ENCODE data around the gene MYMX.
"Not testable (repeated sequence)": the region's sequence is repeated elsewhere in the genome, so short reads cannot be mapped to it uniquely, and the experiment has no call there.

MYMX gene

DNA sequence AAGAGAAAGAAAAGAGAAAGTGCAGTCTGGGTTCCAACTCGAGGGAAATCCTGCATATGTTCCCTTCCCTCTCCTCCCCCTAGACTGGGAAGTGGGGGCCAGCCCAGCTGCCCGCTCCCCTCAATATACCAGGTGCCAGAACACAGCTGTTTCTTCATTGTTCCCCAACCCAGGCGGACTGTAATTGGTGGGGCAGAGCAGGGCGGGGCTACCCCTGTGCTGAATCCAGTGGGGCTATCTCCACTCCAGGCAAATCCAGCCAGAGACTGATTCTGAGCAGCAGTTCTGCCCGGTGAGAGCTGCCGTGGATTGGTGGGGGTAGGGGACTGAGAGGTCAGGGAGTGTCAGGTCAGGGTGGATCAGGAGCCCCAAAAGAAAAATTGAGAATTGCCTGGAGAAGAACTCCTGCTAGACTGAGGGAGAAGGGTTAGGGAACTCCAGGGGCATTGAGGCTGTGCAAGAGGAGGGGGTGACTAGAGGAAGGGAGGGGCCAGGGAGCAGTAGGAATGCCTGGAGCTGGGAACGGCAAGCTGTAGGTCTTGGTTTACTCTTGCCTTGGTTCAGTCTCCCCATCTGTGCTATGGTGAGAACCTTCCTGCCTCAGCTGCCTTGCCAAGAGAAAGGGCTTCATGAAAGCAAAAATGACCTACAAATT, at the start of gene MYMX:
Gene MYMX, plus strand, starts transcription at position 250 of the 655 bp plus-strand sequence. CDS start 546 bp downstream, outside the sequence.
- DNase-seq: peak; percentile 9

DNA sequence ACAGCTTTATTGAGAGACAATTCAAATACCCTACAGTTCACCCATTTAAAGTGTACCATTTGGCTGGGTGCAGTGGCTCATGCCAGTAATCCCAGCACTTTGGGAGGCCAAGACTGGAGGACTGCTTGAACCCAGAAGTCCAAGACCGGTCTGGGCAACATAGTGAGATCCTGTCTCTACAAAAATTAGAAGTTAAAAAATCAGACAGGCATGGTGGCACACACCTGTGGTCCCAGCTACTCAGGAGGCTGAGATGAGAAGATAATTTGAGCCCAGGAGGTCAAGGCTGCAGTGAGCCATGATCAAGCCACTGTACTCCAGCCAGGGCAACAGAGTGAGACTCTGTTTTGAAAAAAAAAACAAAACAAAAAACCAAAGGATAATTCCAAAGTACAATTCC, 49.2 kb upstream of the MYMX start:
- DNase-seq: no peak

DNA sequence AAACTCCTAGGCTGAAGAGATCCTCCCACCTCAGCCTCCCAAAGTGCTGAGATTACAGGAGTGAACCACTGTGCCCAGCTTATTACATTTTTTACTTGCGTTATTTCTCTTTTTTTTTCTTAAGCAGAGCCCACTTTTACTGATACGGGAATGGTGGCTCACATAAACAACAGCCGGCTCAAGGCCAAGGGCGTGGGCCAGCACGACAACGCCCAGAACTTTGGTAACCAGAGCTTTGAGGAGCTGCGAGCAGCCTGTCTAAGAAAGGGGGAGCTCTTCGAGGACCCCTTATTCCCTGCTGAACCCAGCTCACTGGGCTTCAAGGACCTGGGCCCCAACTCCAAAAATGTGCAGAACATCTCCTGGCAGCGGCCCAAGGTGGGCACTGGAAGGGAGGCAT, 47.6 kb upstream of the MYMX start:
- DNase-seq: no peak

DNA sequence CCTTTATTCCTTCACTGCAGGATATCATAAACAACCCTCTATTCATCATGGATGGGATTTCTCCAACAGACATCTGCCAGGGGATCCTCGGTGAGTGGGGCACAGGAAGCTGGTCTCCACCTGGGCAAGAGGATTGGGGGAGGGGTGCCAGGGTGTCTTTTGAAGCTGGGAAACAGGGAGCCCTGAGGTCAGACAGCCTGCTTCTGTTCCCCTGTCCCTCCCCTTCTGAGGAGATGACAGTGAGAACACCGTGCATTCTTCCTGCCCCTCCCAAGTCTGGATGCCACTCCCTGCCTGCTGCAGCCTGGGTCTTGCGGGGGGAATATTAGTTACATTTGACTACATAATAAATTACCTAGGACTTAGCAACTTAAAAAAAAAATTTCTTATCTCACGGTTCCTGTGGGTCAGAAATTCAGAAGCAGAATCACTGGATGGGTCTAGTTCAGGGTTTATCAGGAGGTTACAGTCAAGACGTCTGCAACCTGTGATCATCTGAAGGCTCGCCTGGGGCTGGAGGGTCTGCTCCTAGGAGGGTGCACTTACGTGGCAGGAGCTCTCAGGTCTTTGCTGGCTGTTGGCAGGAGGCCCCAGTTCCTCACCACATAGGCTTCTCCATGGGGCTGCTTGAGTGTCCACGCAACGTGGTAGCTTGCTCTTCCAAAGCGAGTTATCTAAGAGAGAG, 46.7 kb upstream of the MYMX start:
- DNase-seq: no peak

DNA sequence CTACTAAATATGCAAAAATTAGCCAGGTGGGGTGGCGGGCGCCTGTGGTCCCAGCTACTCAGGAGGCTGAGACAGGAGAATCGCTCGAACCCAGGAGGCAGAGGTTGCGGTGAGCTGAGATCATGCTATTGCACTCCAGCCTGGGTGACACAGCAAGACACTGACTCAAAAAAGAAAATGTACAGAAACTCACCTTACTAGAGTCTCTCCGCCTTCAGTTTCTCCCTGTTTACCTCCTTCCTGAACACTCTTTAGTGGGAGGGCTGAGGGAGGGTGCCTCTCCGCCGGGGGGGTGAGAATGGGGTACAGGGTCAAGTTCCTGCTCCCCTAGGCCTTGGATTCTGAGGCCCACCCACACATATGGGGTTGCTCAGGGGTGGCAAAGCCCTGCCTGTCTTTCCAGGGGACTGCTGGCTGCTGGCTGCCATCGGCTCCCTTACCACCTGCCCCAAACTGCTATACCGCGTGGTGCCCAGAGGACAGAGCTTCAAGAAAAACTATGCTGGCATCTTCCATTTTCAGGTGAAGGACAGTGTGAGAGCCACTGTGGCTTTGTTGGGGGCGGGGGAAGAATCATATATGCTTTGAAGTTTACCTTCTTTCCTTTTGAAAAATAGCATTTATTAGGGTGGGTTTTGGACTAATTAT, 44.7 kb upstream of the MYMX start:
- no peak for DNase-seq

DNA sequence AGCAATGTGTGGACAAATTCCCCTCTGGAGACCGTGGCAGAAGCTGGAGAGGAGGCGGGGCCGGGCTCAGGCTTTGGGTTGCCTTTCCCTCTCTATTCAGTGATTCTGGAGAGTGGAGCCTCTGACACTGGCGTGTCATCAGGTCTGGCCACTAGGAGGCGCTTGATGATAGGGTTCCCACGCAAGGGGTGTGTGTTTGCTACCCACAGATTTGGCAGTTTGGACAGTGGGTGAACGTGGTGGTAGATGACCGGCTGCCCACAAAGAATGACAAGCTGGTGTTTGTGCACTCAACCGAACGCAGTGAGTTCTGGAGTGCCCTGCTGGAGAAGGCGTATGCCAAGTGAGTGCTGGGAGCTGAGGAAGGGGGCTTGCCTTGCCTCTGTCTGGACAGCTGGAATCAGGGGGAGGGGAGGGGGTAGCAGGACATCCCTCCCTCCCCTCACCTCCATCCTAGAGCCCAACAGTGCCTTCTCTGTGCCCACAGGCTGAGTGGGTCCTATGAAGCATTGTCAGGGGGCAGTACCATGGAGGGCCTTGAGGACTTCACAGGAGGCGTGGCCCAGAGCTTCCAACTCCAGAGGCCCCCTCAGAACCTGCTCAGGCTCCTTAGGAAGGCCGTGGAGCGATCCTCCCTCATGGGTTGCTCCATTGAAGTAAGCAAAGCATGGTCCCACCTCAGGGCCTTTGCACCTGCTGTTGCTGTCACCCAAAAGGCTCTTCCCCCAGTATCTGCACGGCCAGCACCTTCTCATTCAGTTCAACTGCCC, 43.8 kb upstream of the MYMX start:
- DNase-seq: peak; percentile 78

DNA sequence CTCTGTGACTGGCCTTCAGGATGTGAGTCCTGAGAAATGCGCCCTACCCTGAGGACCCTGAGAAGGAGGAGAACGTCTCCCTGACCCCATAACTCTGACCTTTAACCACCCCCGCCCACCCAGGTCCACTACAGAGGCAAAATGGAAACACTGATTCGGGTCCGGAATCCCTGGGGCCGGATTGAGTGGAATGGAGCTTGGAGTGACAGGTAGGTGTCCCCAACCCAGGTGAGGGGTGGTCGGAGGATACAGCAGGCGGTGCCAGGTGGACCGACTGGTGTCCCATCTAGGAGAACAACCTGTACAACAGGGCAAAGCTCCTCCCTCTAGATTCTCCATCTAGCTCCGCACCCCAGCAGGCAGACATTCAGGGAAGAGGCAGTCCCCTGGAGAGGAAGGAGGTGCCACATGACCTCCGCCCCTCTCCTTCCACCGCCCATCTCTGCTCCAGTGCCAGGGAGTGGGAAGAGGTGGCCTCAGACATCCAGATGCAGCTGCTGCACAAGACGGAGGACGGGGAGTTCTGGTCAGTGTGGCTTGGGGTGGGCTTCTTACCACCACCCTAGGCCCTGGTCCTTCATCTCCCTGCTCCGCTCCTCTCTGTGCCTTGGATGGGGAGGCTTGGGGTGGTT, 40.5 kb upstream of the MYMX start:
- DNase-seq: no peak

DNA sequence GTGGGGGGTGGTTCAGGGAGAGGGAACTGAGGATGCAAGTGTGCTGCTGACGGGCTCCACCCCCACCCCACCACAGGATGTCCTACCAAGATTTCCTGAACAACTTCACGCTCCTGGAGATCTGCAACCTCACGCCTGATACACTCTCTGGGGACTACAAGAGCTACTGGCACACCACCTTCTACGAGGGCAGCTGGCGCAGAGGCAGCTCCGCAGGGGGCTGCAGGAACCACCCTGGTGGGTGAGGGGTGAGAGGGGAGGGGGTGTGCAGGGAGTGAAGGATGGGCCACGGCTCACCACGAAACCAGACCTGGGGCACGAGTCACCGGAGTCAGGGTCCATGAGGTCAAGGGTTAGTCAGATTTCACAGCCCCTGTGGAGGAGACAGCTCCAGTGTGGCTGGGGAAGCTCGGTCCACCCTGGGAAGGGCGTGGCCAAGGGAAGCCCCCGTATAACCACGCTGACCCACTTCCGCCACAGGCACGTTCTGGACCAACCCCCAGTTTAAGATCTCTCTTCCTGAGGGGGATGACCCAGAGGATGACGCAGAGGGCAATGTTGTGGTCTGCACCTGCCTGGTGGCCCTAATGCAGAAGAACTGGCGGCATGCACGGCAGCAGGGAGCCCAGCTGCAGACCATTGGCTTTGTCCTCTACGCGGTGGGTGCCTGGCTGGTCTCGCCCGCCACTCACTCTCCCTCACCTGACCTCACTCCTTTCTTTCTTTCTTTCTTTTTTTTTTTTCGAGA, 39.8 kb upstream of the MYMX start:
- no peak for DNase-seq

DNA sequence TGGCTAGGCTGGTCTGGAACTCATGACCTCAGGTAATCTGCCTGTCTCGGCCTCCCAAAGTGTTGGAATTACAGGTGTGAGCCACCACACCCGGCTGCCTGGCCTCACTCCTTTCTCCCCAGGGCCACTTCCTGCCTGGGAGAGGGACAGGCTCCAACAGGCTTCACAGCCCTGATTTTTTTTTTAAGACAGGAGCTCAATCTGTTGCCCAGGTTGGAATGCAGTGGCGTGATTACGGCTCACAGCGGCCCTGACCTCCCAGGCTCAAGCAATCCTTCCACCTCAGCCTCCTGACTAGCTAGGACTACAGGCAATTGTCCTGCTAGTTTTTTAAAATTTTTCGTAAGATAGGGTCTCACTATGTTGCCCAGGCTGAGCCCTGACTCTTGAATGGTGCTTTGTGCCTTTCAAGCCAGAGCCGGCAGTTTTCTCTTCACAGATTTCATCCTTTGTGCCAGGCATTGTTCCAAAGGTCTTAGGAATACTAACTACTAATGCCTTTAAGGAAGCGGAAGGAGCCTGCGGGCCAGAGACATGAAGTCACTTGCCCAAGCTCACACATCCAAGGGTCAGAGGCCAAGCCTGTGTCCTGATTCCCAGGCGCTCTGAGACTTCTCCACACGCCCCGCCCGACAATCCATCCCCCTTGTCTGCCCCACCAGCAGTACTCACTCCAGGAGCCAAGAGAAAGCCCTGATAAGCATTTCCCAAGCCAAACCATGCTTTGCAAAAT, 38.9 kb upstream of the MYMX start:
- no peak for DNase-seq

DNA sequence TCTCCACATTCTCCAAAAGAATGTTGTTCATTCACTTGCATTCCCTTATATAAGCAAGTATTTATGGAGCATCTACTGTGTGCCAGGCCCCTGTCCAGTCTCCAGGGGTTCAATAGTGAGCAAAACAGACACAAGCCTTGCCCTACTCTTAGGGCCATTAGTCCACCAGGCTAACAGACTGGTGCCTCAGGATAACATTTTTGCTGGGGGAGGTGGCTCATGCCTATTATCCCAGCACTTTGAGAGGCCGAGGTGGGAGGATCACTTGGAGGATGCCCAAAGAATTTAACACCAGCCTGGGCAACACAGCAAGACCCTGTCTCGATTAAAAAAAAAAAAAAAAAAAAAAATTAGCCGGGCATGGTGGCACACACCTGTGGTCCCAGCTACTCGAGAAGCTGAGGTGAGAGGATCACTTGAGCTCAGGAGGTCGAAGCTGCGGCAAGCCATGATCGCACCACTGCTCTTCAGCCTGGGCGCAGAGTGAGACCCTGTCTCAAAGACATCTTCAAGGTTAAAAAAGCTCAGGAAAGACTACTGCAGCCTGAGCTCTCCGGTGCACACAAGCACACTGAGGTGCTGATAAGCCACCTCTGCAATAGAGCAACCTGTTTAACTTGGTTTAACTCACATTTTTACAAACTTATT, 38.2 kb upstream of the MYMX start:
- no peak for DNase-seq

DNA sequence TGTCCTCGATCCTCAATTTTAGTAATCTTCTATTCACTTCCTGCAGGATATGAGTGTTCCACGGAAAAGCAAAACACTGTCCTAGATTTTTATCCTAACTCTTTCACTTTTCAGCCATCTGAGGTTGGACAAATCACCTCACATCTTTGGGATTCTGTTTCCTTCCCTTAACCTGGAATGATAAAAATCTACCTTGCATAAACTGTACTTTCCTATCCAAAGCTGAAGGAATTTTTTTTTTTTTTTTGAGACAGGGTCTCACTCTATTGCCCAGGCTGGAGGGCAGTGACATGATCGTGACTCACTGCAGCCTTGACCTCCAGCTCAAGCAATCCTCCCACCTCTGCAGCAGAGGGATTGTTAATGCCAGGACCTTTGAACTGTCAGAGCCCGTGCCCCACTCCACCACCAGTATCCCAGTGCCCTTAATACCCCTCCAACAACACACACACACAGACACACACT, 37.6 kb upstream of the MYMX start:
- no peak for DNase-seq

DNA sequence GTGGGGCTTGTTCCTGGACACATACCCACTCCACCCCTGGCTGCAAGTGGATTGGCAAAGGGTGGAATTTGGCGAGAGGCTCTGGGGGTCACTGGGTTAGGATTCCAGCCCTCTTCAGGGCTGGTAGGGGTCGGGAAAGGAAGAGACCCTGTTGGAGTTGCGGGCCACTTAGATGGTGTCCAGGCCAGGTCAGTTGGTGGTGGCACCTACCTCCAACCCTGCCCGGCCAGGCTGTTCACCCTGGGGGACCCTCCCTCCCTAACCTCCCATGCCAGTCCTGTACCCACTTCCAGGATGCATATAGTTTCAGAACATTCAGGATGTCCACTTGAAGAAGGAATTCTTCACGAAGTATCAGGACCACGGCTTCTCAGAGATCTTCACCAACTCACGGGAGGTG, 37.1 kb upstream of the MYMX start:
- no peak for DNase-seq

DNA sequence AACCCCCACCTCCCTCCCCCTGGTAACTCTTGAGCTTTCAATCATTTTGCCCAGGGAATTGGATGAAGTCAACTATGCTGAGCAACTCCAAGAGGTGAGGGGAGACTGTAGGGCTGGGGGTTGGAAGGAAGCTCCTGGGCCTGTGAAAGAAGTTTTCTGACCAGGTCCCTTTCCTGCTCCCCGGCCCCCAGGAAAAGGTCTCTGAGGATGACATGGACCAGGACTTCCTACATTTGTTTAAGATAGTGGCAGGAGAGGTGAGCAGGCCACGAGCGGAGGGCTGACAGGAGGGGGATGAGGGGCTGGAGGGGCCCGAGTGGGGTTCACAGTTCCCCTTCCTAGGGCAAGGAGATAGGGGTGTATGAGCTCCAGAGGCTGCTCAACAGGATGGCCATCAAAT, 36.3 kb upstream of the MYMX start:
- no peak for DNase-seq

DNA sequence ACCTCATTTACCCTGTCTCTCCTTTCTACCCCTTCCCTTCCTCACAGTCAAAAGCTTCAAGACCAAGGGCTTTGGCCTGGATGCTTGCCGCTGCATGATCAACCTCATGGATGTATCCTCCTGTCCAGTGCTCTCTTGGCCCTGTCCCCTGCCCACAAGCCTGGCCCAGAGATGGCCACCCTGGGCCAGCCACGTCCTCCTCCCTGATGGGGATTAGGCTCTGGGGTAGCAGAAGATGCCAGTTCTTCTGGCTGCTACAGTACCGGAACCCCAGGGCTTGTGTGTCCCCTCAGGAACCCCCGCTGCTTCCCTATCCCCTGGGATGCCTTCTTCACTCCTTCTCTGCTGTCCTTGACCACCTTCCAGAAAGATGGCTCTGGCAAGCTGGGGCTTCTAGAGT, 35.8 kb upstream of the MYMX start:
- no peak for DNase-seq

DNA sequence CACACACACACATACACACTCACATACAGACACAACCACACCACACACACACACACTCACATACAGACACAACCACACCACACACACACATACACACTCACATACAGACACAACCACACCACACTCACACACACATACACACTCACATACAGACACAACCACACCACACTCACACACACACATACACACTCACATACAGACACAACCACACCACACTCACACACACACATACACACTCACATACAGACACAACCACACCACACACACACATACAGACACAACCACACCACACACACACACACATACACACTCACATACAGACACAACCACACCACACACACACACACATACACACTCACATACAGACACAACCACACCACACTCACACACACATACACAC, 34.9 kb upstream of the MYMX start:
- DNase-seq: not testable (repeated sequence)

DNA sequence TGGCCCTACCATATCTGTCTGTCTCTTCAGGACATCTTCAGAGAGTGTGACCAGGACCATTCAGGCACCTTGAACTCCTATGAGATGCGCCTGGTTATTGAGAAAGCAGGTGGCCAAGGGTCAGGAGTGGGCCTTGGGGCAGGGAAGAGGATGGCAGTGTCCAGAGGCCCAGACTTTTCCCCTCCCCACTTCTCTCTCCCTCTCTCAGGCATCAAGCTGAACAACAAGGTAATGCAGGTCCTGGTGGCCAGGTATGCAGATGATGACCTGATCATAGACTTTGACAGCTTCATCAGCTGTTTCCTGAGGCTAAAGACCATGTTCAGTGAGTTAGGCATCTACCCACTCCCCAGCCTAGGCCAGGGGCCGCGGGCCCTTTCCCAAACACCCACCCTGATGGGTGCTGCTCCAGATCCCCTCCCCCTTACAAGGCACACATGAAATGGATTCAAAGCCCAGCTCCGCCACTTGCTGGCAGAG, 33.8 kb upstream of the MYMX start:
- DNase-seq: no peak

DNA sequence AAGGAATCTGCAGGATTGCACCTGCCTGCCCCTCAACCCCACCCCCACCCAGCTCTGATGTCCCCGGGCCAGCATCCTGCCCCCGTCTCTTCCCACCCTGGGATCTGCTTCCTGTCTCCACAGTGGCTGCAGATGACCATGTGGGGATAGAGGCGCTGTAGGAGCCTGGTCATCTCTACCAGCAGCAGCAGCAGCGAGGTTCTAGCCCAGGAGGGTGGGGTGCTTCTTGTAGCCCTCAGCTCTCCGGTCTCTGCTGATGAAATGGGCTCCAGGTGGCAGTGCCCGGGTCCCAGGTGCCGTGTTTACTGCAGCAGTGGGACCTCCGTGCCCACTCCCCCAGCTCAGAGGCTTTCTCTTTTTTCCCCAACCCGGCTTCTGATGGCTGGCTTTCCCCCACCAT, 32.9 kb upstream of the MYMX start:
- DNase-seq: no peak

DNA sequence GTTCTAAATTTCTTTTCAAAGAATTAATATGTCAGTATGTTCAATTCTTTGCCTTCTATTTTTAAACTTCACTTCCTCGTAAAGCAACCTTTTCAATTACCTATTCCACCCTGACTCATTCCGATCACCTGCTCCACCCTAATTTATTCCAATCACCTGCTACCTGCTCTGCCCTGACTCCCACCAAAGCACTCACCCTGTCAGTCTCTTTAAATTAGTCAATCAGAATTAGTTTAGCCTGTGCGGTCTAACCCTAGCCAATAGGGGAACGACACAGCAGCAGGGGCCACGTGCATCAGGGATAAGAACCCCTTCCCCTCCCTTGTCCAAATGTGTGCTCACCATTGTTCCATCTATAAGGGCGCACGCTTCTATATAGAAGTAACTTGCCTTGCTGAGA, 31.4 kb upstream of the MYMX start:
- not testable (repeated sequence) for DNase-seq

DNA sequence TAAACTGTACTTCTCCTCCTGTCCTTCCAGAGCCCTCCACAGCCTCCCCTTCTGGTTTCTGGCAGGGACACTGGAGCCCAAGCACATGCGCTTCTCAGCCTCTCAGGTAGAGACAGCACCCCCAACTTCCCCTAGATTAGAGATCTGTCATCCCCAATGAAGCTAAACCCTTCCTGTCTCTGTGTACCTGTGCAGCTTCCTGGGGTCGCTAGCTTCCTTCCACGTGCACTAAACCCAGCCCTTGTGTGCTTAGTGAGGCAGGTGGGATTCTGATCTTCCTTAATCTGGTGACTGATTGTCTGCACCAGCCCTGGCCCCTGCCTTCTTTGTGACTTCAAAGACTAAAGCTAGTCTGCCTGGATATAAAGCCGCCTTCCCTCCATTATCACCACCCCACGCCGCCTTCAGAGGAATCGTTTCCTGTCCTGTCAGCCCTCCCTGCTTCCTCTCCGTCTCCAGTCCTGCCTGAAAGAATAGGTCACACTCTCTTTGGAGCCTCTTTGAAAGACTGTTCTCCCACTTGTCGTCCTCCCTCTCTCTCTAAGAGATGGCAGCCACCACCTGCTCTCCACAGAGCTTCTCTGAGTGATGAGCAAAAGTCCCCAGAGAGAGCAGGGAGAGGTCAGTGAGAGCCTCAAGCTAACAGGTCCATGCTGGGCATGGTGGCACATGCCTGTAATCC, 30.6 kb upstream of the MYMX start:
- no peak for DNase-seq

DNA sequence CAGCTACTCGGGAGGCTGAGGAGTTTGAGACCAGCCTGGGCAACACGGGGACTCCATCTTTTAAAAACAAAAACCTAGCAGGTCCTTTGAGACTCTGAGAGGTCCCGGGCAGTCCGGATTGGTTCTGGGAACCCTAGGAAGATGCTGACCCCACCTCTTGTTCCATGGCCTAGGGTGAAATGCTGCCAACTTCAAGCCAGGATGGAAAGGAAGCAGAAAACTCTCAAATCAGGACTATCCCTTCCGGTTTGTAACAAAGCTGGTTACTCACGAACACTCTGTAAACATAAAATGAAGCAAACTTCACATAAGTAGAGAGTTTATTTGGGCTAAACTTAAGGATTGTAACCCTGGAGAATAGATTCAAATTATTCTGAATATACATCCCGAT, 30.1 kb upstream of the MYMX start:
- no peak for DNase-seq
